DMS79 treated with DMSO at 0.1 percent for 48 hours (cell line): ENCODE data around the gene FTO.

Experiments
- DNase-seq: peaks from one replicate; lab custom pipeline; 2025; lab: John Stamatoyannopoulos, UW

Gene FTO

GRCh38 chr16:54125751-54126655, 422.0 kb downstream of the FTO start:
- no peak for DNase-seq

- DNase-seq: no peak
Measured at GRCh38 chr16:54126907-54127306, 423.0 kb downstream of the FTO start.

- no peak for DNase-seq
Measured at GRCh38 chr16:54128629-54129234, 424.8 kb downstream of the FTO start.

- no peak for DNase-seq
Measured at GRCh38 chr16:54129810-54130209, 425.9 kb downstream of the FTO start.

- DNase-seq: no peak
Measured at GRCh38 chr16:54135361-54136275, 431.7 kb downstream of the FTO start.

- DNase-seq: no peak
Measured at GRCh38 chr16:54136276-54136625, 432.3 kb downstream of the FTO start.

GRCh38 chr16:54140057-54140787, 436.3 kb downstream of the FTO start:
- no peak for DNase-seq

- no peak for DNase-seq
Measured at GRCh38 chr16:54140788-54141136, 436.8 kb downstream of the FTO start.

- no peak for DNase-seq
Measured at GRCh38 chr16:54142787-54143186, 438.8 kb downstream of the FTO start.

GRCh38 chr16:54143410-54143809, 439.5 kb downstream of the FTO start:
- no peak for DNase-seq

GRCh38 chr16:54143934-54144571, 440.1 kb downstream of the FTO start:
- DNase-seq: no peak

- DNase-seq: no peak
Measured at GRCh38 chr16:54144572-54144947, 440.6 kb downstream of the FTO start.

- no peak for DNase-seq
Measured at GRCh38 chr16:54145881-54146280, 441.9 kb downstream of the FTO start.

GRCh38 chr16:54148974-54149373, 445.0 kb downstream of the FTO start:
- no peak for DNase-seq

GRCh38 chr16:54150861-54151260, 446.9 kb downstream of the FTO start:
- DNase-seq: no peak

- no peak for DNase-seq
Measured at GRCh38 chr16:54152362-54153239, 448.6 kb downstream of the FTO start.

- no peak for DNase-seq
Measured at GRCh38 chr16:54153240-54153934, 449.4 kb downstream of the FTO start.

GRCh38 chr16:54156349-54156748, 452.4 kb downstream of the FTO start:
- no peak for DNase-seq

GRCh38 chr16:54158986-54159385, 455.0 kb downstream of the FTO start:
- DNase-seq: no peak
